HG03108 (cell line): ENCODE results near the gene ATF1.
"Not testable (repeated sequence)": the region's sequence is repeated elsewhere in the genome, so short reads cannot be mapped to it uniquely, and the experiment has no call there.

ENCODE experiments used
- ATAC-seq: cut with Tn5 transposase; IDR thresholded peaks from one replicate; pipeline ENCODE4 v1.9.1; 2021; ENCODE audit warnings: moderate library complexity; ENCODE audit not compliant: unreplicated experiment

The ATF1 gene

DNA sequence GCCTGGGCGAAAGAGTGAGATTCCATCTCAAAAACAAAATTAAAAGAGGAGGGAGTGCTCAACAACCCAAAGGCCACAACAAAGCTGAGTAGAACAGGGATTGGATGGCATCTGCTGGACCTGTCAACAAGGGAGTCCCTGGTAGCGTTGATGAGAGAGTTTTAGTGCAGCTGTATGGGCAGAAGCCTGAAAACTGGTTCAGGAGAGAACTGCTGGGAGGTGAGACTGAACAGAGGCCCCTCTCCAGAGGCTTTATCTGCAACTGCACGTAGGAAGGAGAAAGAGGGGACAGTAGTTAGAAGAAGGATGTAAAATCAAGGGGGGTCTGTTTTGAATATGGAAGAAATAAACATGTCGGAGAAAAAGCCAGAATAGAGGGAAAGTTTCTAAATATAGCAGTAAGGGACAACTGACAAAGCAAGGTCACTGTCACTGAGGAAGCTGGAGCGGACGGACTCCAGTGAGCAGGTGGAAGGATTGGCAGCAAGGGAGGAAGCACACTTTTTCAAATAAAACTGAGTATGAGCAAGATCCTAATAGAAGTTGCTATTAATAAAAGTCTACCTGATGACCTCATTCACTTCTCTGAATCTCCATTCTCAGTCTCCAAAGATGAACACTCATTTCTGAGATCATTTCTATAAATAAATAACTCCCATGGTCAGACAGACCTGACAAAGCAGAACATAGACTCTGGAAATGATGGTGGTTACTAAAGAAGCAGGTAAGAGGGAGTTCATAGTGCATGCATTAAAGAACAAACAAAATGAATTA is 11.8 kb upstream of the ATF1 start:
- ATAC-seq: no peak

GRCh38 chr12:50753232-50753769 is 10.6 kb upstream of the ATF1 start:
- ATAC-seq: no peak

GRCh38 chr12:50764286-50765094 is 589 bp downstream of the ATF1 start:
- peak; percentile 31 for ATAC-seq

GRCh38 chr12:50765095-50765911 is 1.4 kb downstream of the ATF1 start:
- no peak for ATAC-seq

DNA sequence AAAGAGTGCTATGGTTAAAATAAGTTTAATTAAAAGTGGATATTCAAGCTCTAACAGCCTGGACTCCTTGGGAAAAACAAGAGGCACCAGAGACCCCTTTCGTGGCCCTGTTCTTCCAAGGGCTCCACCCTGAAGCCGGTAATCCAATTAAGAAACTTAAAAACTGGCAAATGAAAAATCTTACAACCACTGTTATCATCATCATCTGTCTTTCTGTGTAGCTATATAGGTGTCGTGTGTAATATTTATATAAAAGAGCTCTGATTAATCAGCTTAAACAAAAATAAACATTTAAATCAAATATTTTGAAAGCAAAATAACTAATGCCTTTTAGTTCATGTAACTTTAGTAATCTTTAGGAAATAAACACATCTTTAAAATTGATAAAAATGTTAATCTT is 4.5 kb downstream of the ATF1 start:
- no peak for ATAC-seq

- not testable (repeated sequence) for ATAC-seq
Measured at GRCh38 chr12:50768813-50769212, 4.9 kb downstream of the ATF1 start.

- no peak for ATAC-seq
Measured at GRCh38 chr12:50771409-50771808, 7.5 kb downstream of the ATF1 start.

DNA sequence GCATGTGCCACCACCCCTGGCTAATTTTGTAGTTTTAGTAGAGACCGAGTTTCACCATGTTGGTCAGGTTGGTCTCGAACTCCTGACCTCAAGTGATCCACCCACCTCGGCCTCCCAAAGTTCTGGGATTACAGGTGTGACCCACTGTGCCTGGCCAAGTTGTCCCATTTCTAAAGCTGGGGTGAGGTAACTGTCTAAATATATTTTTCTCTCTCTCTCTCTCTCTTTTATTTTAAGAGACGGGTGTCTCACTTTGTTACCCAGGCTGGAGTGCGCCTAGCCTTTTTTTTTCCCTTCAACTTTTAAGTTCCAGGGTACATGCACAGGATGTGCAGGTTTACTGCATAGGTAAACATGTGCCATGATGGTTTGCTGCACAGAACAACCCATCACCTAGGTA is 8.6 kb downstream of the ATF1 start:
- ATAC-seq: no peak

DNA sequence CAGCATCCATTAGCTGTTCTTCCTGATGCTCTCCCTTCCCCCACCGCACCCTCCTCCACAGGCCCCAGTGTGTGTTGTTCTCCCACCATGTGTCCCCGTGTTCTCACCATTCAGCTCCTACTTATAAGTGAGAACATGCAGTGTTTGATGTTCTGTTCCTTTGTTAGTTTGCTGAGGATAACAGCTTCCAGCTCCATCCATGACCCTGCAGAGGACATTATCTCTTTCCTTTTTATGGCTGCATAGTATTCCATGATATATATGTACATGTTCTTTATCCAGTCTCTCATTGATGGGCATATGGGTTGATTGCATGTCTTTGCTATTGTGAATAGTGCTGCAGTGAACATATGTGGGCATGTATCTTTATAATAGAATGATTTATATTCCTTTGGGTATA is 9.0 kb downstream of the ATF1 start:
- no peak for ATAC-seq

DNA sequence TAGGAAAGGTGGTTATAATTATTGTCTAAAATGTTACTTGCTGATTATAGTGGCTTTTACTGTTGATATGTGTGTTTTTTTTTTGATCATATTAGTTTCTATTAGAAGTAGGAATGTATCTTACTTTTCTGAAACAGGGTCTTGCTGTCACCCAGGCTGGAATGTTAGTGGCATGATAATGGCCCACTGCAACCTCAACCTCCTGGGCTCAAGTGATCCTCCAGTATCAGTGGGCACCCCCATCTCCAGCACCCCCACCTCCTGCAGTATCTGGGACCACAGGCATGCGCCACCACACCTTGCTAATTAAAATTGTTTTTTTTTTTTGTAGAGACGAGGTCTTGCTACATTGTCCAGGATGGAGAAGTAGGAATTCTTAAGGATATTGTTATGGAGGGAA is 11.3 kb downstream of the ATF1 start:
- no peak for ATAC-seq

DNA sequence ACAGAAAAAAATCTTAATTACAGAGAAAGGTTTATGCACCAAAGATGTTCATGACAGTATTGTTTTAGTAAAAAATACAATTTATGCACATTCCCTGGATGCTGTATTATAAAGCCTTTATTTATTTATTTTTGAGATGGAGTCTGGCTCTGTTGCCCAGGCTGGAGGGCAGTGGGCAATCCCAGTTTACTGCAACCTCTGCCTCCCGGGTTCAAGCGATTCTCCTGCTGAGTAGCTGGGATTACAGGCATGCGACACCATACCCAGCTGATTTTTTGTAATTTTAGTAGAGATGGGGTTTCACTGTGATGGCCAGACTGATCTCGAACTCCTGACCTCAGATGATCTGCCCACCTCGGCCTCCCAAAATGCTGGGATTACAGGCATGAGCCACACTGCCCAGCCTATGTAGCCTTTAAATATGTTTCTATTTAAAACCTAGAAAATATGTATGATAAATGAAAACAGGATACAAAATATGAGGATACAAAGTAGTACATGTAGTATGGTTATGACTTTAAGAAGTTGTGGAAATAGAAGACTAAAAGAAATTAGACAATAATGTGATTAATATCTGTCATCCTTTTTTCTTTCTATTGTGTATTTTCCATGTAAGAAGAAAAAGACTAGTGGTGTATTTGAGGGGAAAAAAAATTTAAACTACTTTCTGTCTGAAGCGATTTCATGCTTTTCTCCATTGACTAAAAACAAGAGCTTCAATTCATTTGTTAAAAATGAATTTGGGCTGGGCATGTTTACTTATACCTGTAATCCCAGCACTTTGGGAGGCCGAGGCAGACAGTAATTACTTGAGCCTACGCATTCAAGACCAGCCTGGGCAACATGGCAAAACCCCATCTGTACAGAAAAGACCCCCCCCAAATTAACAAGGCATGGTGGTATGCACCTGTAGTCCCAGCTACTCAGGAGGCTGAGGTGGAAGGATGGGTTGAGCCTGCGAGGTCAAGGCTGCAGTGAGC is 13.1 kb downstream of the ATF1 start:
- no peak for ATAC-seq

- no peak for ATAC-seq
Measured at GRCh38 chr12:50778663-50779590, 15.0 kb downstream of the ATF1 start.

DNA sequence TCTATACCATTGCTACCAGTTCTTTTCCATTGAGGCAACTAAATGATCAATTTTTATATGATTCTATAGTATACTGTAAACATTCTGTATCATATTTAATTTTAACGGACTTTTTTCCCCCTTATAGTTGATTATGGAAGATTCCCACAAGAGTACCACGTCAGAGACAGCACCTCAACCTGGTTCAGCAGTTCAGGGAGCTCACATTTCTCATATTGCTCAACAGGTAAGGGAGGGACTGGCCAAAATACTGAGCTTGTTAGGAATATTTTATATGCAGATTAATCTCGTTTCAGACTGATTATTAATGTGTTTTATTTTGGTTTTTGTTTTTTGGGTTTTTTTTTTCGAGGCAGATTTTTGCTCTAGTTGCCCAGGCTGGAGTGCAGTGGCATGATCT is 16.1 kb downstream of the ATF1 start:
- no peak for ATAC-seq

DNA sequence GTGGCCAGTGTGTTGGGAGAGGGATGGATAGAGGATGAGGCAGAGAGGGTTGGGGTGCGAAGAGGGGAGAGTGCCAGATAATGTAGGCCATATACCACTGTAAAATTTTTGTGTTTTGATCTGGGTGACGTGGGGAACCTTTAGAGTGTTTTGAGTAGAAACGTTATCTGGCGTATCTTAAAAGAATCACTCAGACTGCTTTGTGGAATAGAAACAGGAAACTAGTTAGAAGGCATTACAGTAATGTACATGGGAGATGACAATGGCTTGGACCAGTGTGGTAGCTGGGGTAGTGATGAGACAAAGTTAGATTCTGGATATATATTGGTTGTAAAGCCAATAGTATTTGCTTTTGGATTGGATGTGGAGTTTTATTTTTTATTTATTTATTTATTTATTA is 20.6 kb downstream of the ATF1 start:
- ATAC-seq: no peak

DNA sequence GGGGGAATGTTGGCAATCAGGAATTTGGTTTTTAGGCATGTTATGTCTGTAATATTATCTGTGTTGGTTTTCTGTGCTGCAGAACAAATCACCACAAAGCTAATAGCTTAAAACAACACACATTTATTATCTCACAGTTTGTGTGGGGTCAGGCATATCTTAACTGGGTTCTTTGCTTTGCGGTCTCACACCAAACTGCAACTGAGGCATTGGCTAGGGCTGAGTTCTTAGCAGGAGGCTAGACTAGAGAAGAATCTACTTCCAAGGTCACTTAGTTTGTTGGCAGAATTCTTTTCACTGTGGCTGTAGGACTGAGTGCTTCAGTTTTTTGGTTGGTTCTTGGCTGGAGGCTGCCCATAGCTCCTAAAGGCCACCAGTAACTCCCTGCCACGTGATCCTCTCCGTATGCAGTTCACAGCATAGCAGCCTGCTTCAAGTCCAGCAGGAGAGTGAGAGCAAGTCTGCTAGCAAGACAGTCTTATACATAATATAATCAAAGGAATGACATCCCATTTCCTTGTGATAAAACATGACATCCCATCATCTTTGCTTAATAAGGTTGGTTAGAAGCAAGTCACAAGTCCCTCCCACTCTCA is 21.6 kb downstream of the ATF1 start:
- no peak for ATAC-seq

GRCh38 chr12:50786498-50787231 is 22.8 kb downstream of the ATF1 start:
- ATAC-seq: no peak

DNA sequence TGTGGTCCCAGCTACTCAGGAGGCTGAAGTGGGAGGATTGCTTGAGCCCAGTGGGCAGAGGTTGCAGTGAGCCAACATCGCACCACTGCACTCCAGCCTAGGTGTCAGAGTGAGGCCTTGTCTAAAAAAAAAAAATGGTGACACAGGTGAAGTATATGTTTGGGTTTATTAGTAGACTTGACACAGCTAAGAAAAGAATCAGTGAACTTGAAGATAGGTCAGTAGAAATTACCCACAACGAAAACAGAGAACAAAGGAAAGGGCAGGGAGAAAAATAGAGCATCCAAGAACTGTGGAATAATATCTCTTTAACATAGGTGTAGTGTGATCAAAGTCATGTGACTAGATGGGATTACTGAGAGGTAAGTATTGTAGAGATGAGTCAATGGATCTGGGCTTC is 23.7 kb downstream of the ATF1 start:
- no peak for ATAC-seq

GRCh38 chr12:50788561-50788960 is 24.7 kb downstream of the ATF1 start:
- no peak for ATAC-seq
